SK-N-SH (cell line): ENCODE measurements around the gene TMEM256. TPM values are rescaled to one million over a fixed set of nuclear protein-coding genes. Genes with fewer than 3 reads are reported as not detected.

Experiments
- CTCF ChIA-PET: fragments of 300-600, 350-600 bp; formaldehyde crosslinking; extraction: SDS; loops from one replicate; lab custom pipeline; 2021; lab: Yijun Ruan, JAX
- POLR2A ChIA-PET: fragments of 350-600 bp; sonication (Branson Sonifier 250); formaldehyde crosslinking; extraction: SDS; loops from one replicate; lab custom pipeline; 2020; ENCODE audit warnings: antibody characterized with exemption, inconsistent platforms; lab: Yijun Ruan, JAX
- DNase-seq: peaks from one replicate; pipeline ENCODE4 v3.0.0; 2012
- H2AFZ ChIP-seq: fragments of 200-600 bp; sonication (generic); 2 replicates; pipeline ENCODE4 v1.8.1; 2016; ENCODE audit warnings: antibody characterized with exemption, mild to moderate bottlenecking, low read depth
- H3F3A ChIP-seq: fragments of 200-600 bp; sonication (generic); replicated peaks from 2 replicates; pipeline ENCODE3; 2016; ENCODE audit warnings: antibody characterized with exemption, mild to moderate bottlenecking; ENCODE audit not compliant: insufficient read depth
- H3K27ac ChIP-seq, 2 experiments: fragments of 200-500 bp in 1 of 2; fragments of 200-600 bp in 1 of 2; sonication (Bioruptor generic) in 1 of 2; sonication (generic), shearing (Covaris generic) in 1 of 2; 2 replicates each; pipeline versions ENCODE4 v1.5.1 to v1.6.1; 2014 to 2016; ENCODE audit warnings: low read depth in 2 of 2, inconsistent platforms in 1 of 2, low read length in 1 of 2, mild to moderate bottlenecking in 1 of 2, mixed read lengths in 1 of 2
- H3K27me3 ChIP-seq: fragments of 200-600 bp; sonication (generic), shearing (Covaris generic); 2 replicates; pipeline ENCODE4 v1.6.1; 2016; ENCODE audit warnings: mixed run types; ENCODE audit not compliant: insufficient read depth
- H3K36me3 ChIP-seq, 2 experiments: fragments of 200-500 bp in 1 of 2; fragments of 200-600 bp in 1 of 2; sonication (Bioruptor generic) in 1 of 2; sonication (generic) in 1 of 2; replicated peaks in 1 of 2; 2 replicates each; pipeline versions ENCODE3 to v1.5.1; 2014 to 2016; ENCODE audit warnings: low read length in 1 of 2, mild to moderate bottlenecking in 1 of 2; ENCODE audit not compliant: insufficient read depth in 2 of 2, control insufficient read depth in 1 of 2
- H3K4me1 ChIP-seq, 2 experiments: fragments of 200-500 bp in 1 of 2; fragments of 200-600 bp in 1 of 2; sonication (Bioruptor generic) in 1 of 2; sonication (generic), shearing (Covaris generic) in 1 of 2; 2 replicates each; pipeline versions ENCODE4 v1.5.1 to v1.6.1; 2014 to 2016; ENCODE audit warnings: low read depth in 1 of 2, low read length in 1 of 2, mixed run types in 1 of 2; ENCODE audit not compliant: insufficient read depth in 2 of 2, control insufficient read depth in 1 of 2
- H3K4me2 ChIP-seq: fragments of 200-600 bp; sonication (generic), shearing (Covaris generic); 2 replicates; pipeline ENCODE4 v1.6.1; 2017; ENCODE audit warnings: mixed run types
- H3K4me3 ChIP-seq, 2 experiments: fragments of 200-500 bp in 1 of 2; fragments of 200-600 bp in 1 of 2; sonication (Bioruptor generic) in 1 of 2; sonication (generic), shearing (Covaris generic) in 1 of 2; 2 replicates each; pipeline versions ENCODE4 v1.5.1 to v1.8.1; 2014 to 2016; ENCODE audit warnings: low read depth in 2 of 2, inconsistent platforms in 1 of 2, low read length in 1 of 2, mild to moderate bottlenecking in 1 of 2, mixed read lengths in 1 of 2, moderate library complexity in 1 of 2
- H3K79me2 ChIP-seq: fragments of 200-600 bp; sonication (generic); 2 replicates; pipeline ENCODE4 v1.8.1; 2017; ENCODE audit warnings: mild to moderate bottlenecking; ENCODE audit not compliant: insufficient read depth
- H3K9ac ChIP-seq: fragments of 200-600 bp; sonication (generic); 2 replicates; pipeline ENCODE4 v1.6.1; 2017; ENCODE audit warnings: mixed run types
- H3K9me2 ChIP-seq: fragments of 200-600 bp; sonication (generic); 2 replicates; pipeline ENCODE4 v1.6.1; 2017; ENCODE audit warnings: mixed run types
- H3K9me3 ChIP-seq: fragments of 200-600 bp; sonication (generic); 2 replicates; pipeline ENCODE4 v1.6.1; 2017; ENCODE audit warnings: mixed run types, mild to moderate bottlenecking, moderate library complexity
- H4K20me1 ChIP-seq: fragments of 200-600 bp; sonication (generic); 2 replicates; pipeline ENCODE4 v1.6.1; 2017; ENCODE audit warnings: mild to moderate bottlenecking, mixed run types; ENCODE audit not compliant: insufficient read depth
- CTCF ChIP-seq: fragments of 200-600 bp; sonication (generic); IDR thresholded peaks from 2 replicates; pipeline ENCODE4 v1.6.1; 2017; ENCODE audit warnings: antibody characterized with exemption, mild to moderate bottlenecking, moderate library complexity
- ELF1 ChIP-seq: IDR thresholded peaks from 2 replicates; pipeline ENCODE4 v1.4.0; 2012
- EP300 ChIP-seq, 2 experiments: IDR thresholded peaks; 2 replicates each; pipeline versions ENCODE4 v1.4.0 to v1.6.1; 2012; ENCODE audit warnings: borderline replicate concordance in 1 of 2, low read depth in 1 of 2, low read length in 1 of 2
- EZH2phosphoT487 ChIP-seq: fragments of 200-600 bp; sonication (generic); IDR thresholded peaks from 2 replicates; pipeline ENCODE4 v1.6.1; 2017; ENCODE audit warnings: low read depth, mixed run types, mild to moderate bottlenecking, antibody characterized with exemption, moderate library complexity, borderline replicate concordance
- FOSL2 ChIP-seq: IDR thresholded peaks from 2 replicates; pipeline ENCODE4 v1.4.0; 2012; ENCODE audit warnings: low read depth, mild to moderate bottlenecking, moderate library complexity, borderline replicate concordance
- GABPA ChIP-seq: IDR thresholded peaks from 2 replicates; pipeline ENCODE4 v1.4.0; 2012; ENCODE audit warnings: low read depth, mild to moderate bottlenecking
- MAX ChIP-seq: IDR thresholded peaks from 2 replicates; pipeline ENCODE4 v1.4.0; 2012; ENCODE audit warnings: low read depth
- NFIC ChIP-seq: IDR thresholded peaks from 2 replicates; pipeline ENCODE4 v1.4.0; 2012; ENCODE audit warnings: borderline replicate concordance
- RAD21 ChIP-seq: IDR thresholded peaks from 2 replicates; pipeline ENCODE4 v1.6.1; 2012; ENCODE audit warnings: mild to moderate bottlenecking, low read length
- REST ChIP-seq: IDR thresholded peaks from 2 replicates; pipeline ENCODE4 v1.6.1; 2012; ENCODE audit warnings: mild to moderate bottlenecking, low read depth, low read length, moderate library complexity
- SIN3A ChIP-seq: IDR thresholded peaks from 2 replicates; pipeline ENCODE4 v1.6.1; 2012; ENCODE audit warnings: low read depth, mild to moderate bottlenecking, low read length, moderate library complexity, borderline replicate concordance
- TAF1 ChIP-seq: IDR thresholded peaks from 2 replicates; pipeline ENCODE4 v1.6.1; 2012; ENCODE audit warnings: low read depth, mild to moderate bottlenecking, low read length, moderate library complexity, borderline replicate concordance
- USF1 ChIP-seq: IDR thresholded peaks from 2 replicates; pipeline ENCODE4 v1.4.0; 2012; ENCODE audit warnings: low read depth, borderline replicate concordance
- USF2 ChIP-seq: fragments of 150-350 bp; IDR thresholded peaks from 2 replicates; pipeline ENCODE4 v1.6.1; 2017; ENCODE audit warnings: antibody characterized with exemption, low read length, low read depth, borderline replicate concordance
- ZBTB33 ChIP-seq: IDR thresholded peaks from 2 replicates; pipeline ENCODE4 v1.4.0; 2012; ENCODE audit warnings: low read depth, borderline replicate concordance
- WGBS: methylation state at CpG from one replicate; pipeline ENCODE4 v1.1.6; 2017; ENCODE audit warnings: low lambda C conversion rate; 5-methylcytosine and 5-hydroxymethylcytosine counted together
- polyA plus RNA-seq, 3 experiments: library from polyadenylated mRNA; depleted of rRNA; stranded (reverse); fragments of >200 nt; gene quantifications; 2 replicates each; pipeline ENCODE4 v1.2.3, GENCODE V29; 2012

Gene TMEM256
- polyA plus RNA-seq, 1 of the 3 experiments (the other 2 are of a cell fraction): 213 TPM

GRCh38 chr17:7426203-7426863 is 22.4 kb upstream of the TMEM256 start:
- Histone ChIP-seq H2AFZ (no peak overlapping the region), H3K4me2 (no peak overlapping the region), H3K36me3 (no peaks in the 10 kb centered on the region), H3K9ac (no peak overlapping the region), H4K20me1 (no peaks in the 10 kb centered on the region), H3K9me3 (no peaks in the 10 kb centered on the region), H3K27ac (no peak overlapping the region), H3K4me3 (no peak overlapping the region), H3K27me3 (no peaks in the 10 kb centered on the region), H3K4me1 (no peaks in the 10 kb centered on the region), H3F3A (no peaks in the 10 kb centered on the region), H3K79me2 (no peaks in the 10 kb centered on the region), H3K9me2 (no peaks in the 10 kb centered on the region)
- no peak for TF ChIP-seq RAD21
- ChIA-PET POLR2A (no interaction called here), CTCF (interaction anchor here (1.6 kb wide), 1 partner anchor 11 kb away, joined by 7 read pairs; no protein-coding TSS in a partner anchor)
- 87% methylated on average over 30 of the region's 33 CpGs for WGBS
- DNase-seq: no peak

- POLR2A ChIA-PET: interaction anchor here (0.8 kb wide), 1 partner anchor 21 kb away, joined by 3 read pairs; the partner anchor contains the start of gene TMEM256
- no peak overlapping the region for H3K27ac ChIP-seq
- H2AFZ ChIP-seq: no peak overlapping the region
- no peak overlapping the region for H3K4me3 ChIP-seq
- no peaks in the 10 kb centered on the region for H3K79me2 ChIP-seq
- no peaks in the 10 kb centered on the region for H4K20me1 ChIP-seq
- H3K9me3 ChIP-seq: no peaks in the 10 kb centered on the region
- no peak overlapping the region for H3K9ac ChIP-seq
- 76% methylated on average over 6 of the region's 8 CpGs for WGBS
- H3K36me3 ChIP-seq: no peaks in the 10 kb centered on the region
- no peaks in the 10 kb centered on the region for H3F3A ChIP-seq
- DNase-seq: no peak
- no peaks in the 10 kb centered on the region for H3K9me2 ChIP-seq
- CTCF ChIA-PET: interaction anchor here (0.7 kb wide), 1 partner anchor 19 kb away, joined by 3 read pairs; the partner anchor contains the start of gene CHRNB1
- no peaks in the 10 kb centered on the region for H3K4me1 ChIP-seq
- H3K27me3 ChIP-seq: no peaks in the 10 kb centered on the region
- H3K4me2 ChIP-seq: no peak overlapping the region
- no peak for TF ChIP-seq CTCF
- no peak for TF ChIP-seq FOSL2
- no peak for TF ChIP-seq USF1
- TF ChIP-seq ELF1: no peak
- no peak for TF ChIP-seq EP300 (IDR thresholded peaks at IDR 0.05; ENCODE audit: borderline replicate concordance in 1 of 2, low read depth in 1 of 2, low read length in 1 of 2)
- TF ChIP-seq MAX: no peak
- TF ChIP-seq NFIC: no peak
- TF ChIP-seq SIN3A: no peak
- TF ChIP-seq GABPA: no peak
- no peak for TF ChIP-seq EZH2phosphoT487
- TF ChIP-seq ZBTB33: no peak
- TF ChIP-seq TAF1: no peak
- no peak for TF ChIP-seq REST
- TF ChIP-seq USF2: no peak
- no peak for TF ChIP-seq RAD21
Observed at GRCh38 chr17:7425756-7426155, 21.9 kb upstream of the TMEM256 start.
